Kidney glomerular epithelial cell (primary cell): Measurements from ENCODE around the gene TCF4.
A peak's percentile ranks its signal among the peaks of the same experiment; 100 is the strongest.

Experiments
- DNase-seq: peaks from one replicate; lab custom pipeline; 2025; lab: John Stamatoyannopoulos, UW

The TCF4 gene

GRCh38 chr18:55503167-55503820, 84.7 kb downstream of the TCF4 start:
- DNase-seq, result no peak

GRCh38 chr18:55501982-55502710, 85.8 kb downstream of the TCF4 start:
- DNase-seq, result peak; percentile 45

- no peak for DNase-seq
Measured at GRCh38 chr18:55501579-55501978, 86.4 kb downstream of the TCF4 start.

GRCh38 chr18:55500316-55501086, 87.5 kb downstream of the TCF4 start:
- DNase-seq, result peak; percentile 22

GRCh38 chr18:55499526-55499925, 88.5 kb downstream of the TCF4 start:
- no peak for DNase-seq

GRCh38 chr18:55497825-55498403, 90.1 kb downstream of the TCF4 start:
- DNase-seq, result no peak

GRCh38 chr18:55494899-55495298, 93.1 kb downstream of the TCF4 start:
- peak; percentile 56 for DNase-seq

GRCh38 chr18:55494441-55494840, 93.6 kb downstream of the TCF4 start:
- DNase-seq, result no peak

- DNase-seq, result no peak
Measured at GRCh38 chr18:55491616-55492015, 96.4 kb downstream of the TCF4 start.

GRCh38 chr18:55489034-55489986, 98.7 kb downstream of the TCF4 start:
- DNase-seq, result no peak

GRCh38 chr18:55488473-55488872, 99.5 kb downstream of the TCF4 start:
- no peak for DNase-seq

- no peak for DNase-seq
Measured at GRCh38 chr18:55487997-55488396, 100.0 kb downstream of the TCF4 start.

GRCh38 chr18:55486936-55487335, 101.1 kb downstream of the TCF4 start:
- no peak for DNase-seq

GRCh38 chr18:55485666-55486065, 102.3 kb downstream of the TCF4 start:
- no peak for DNase-seq

GRCh38 chr18:55484773-55485172, 103.2 kb downstream of the TCF4 start:
- DNase-seq, result no peak

GRCh38 chr18:55483266-55483871, 104.6 kb downstream of the TCF4 start:
- no peak for DNase-seq

GRCh38 chr18:55479656-55480420, 108.2 kb downstream of the TCF4 start:
- no peak for DNase-seq

GRCh38 chr18:55477860-55478581, 110.0 kb downstream of the TCF4 start:
- no peak for DNase-seq

GRCh38 chr18:55477499-55477859, 110.5 kb downstream of the TCF4 start:
- peak; percentile 60 for DNase-seq

- no peak for DNase-seq
Measured at GRCh38 chr18:55475916-55476315, 112.1 kb downstream of the TCF4 start.
